ENCODE data around the gene THSD4.

Gene THSD4

GRCh38 chr15:71565631-71566160, 450.4 kb downstream of the THSD4 start:
- Histone ChIP-seq H3K4me1 (ENCODE audit: control insufficient read depth in 1 of 2, insufficient read depth in 2 of 2, low read length in 2 of 2) (no peaks in the 10 kb centered on the region), H3K27me3 (ENCODE audit: low read depth, low read length) (no peaks in the 10 kb centered on the region), H3K36me3 (ENCODE audit: control insufficient read depth in 1 of 2, insufficient read depth in 2 of 2, low read length in 2 of 2) (no peaks in the 10 kb centered on the region), H3K9me3 (ENCODE audit: control insufficient read depth in 1 of 2, low read length in 2 of 2) (no peaks in the 10 kb centered on the region), H3K4me3 (ENCODE audit: low read depth in 1 of 2, low read length in 2 of 2) (no peak overlapping the region), H3K27ac (ENCODE audit: low read length) (no peak overlapping the region)

GRCh38 chr15:71566226-71566625, 451.0 kb downstream of the THSD4 start:
- H3K27ac ChIP-seq (ENCODE audit: low read length): no peak overlapping the region
- no peaks in the 10 kb centered on the region for H3K9me3 ChIP-seq (ENCODE audit: control insufficient read depth in 1 of 2, low read length in 2 of 2)
- H3K4me1 ChIP-seq (ENCODE audit: control insufficient read depth in 1 of 2, insufficient read depth in 2 of 2, low read length in 2 of 2): no peaks in the 10 kb centered on the region
- no peaks in the 10 kb centered on the region for H3K27me3 ChIP-seq (ENCODE audit: low read depth, low read length)
- no peak overlapping the region for H3K4me3 ChIP-seq (ENCODE audit: low read depth in 1 of 2, low read length in 2 of 2)
- H3K36me3 ChIP-seq (ENCODE audit: control insufficient read depth in 1 of 2, insufficient read depth in 2 of 2, low read length in 2 of 2): no peaks in the 10 kb centered on the region

- Histone ChIP-seq H3K9me3 (ENCODE audit: control insufficient read depth in 1 of 2, low read length in 2 of 2) (no peaks in the 10 kb centered on the region), H3K27me3 (ENCODE audit: low read depth, low read length) (no peaks in the 10 kb centered on the region), H3K4me3 (ENCODE audit: low read depth in 1 of 2, low read length in 2 of 2) (no peak overlapping the region), H3K4me1 (ENCODE audit: control insufficient read depth in 1 of 2, insufficient read depth in 2 of 2, low read length in 2 of 2) (no peaks in the 10 kb centered on the region), H3K36me3 (ENCODE audit: control insufficient read depth in 1 of 2, insufficient read depth in 2 of 2, low read length in 2 of 2) (no peaks in the 10 kb centered on the region), H3K27ac (ENCODE audit: low read length) (no peak overlapping the region)
Measured at GRCh38 chr15:71567173-71567572, 451.9 kb downstream of the THSD4 start.

GRCh38 chr15:71568227-71568626, 453.0 kb downstream of the THSD4 start:
- no peaks in the 10 kb centered on the region for H3K9me3 ChIP-seq (ENCODE audit: control insufficient read depth in 1 of 2, low read length in 2 of 2)
- H3K36me3 ChIP-seq (ENCODE audit: control insufficient read depth in 1 of 2, insufficient read depth in 2 of 2, low read length in 2 of 2): no peaks in the 10 kb centered on the region
- no peaks in the 10 kb centered on the region for H3K4me1 ChIP-seq (ENCODE audit: control insufficient read depth in 1 of 2, insufficient read depth in 2 of 2, low read length in 2 of 2)
- no peaks in the 10 kb centered on the region for H3K27me3 ChIP-seq (ENCODE audit: low read depth, low read length)
- H3K4me3 ChIP-seq (ENCODE audit: low read depth in 1 of 2, low read length in 2 of 2): no peak overlapping the region
- H3K27ac ChIP-seq (ENCODE audit: low read length): no peak overlapping the region

- no peaks in the 10 kb centered on the region for H3K36me3 ChIP-seq (ENCODE audit: control insufficient read depth in 1 of 2, insufficient read depth in 2 of 2, low read length in 2 of 2)
Measured at GRCh38 chr15:71570736-71571135, 455.5 kb downstream of the THSD4 start.

GRCh38 chr15:71571641-71572040, 456.4 kb downstream of the THSD4 start:
- Histone ChIP-seq H3K27ac (ENCODE audit: low read length) (no peak overlapping the region), H3K4me1 (ENCODE audit: control insufficient read depth in 1 of 2, insufficient read depth in 2 of 2, low read length in 2 of 2) (no peaks in the 10 kb centered on the region), H3K27me3 (ENCODE audit: low read depth, low read length) (no peaks in the 10 kb centered on the region), H3K9me3 (ENCODE audit: control insufficient read depth in 1 of 2, low read length in 2 of 2) (no peaks in the 10 kb centered on the region), H3K4me3 (ENCODE audit: low read depth in 1 of 2, low read length in 2 of 2) (no peak overlapping the region), H3K36me3 (ENCODE audit: control insufficient read depth in 1 of 2, insufficient read depth in 2 of 2, low read length in 2 of 2) (no peaks in the 10 kb centered on the region)

More at GRCh38 chr15:71570736-71571135, 455.5 kb downstream of the THSD4 start:
- H3K4me3 ChIP-seq (ENCODE audit: low read depth in 1 of 2, low read length in 2 of 2): no peak overlapping the region
- no peaks in the 10 kb centered on the region for H3K4me1 ChIP-seq (ENCODE audit: control insufficient read depth in 1 of 2, insufficient read depth in 2 of 2, low read length in 2 of 2)
- no peak overlapping the region for H3K27ac ChIP-seq (ENCODE audit: low read length)
- no peaks in the 10 kb centered on the region for H3K9me3 ChIP-seq (ENCODE audit: control insufficient read depth in 1 of 2, low read length in 2 of 2)
- no peaks in the 10 kb centered on the region for H3K27me3 ChIP-seq (ENCODE audit: low read depth, low read length)

GRCh38 chr15:71572452-71573053, 457.3 kb downstream of the THSD4 start:
- Histone ChIP-seq H3K36me3 (ENCODE audit: control insufficient read depth in 1 of 2, insufficient read depth in 2 of 2, low read length in 2 of 2) (no peaks in the 10 kb centered on the region), H3K27ac (ENCODE audit: low read length) (no peak overlapping the region)

GRCh38 chr15:71573599-71573998, 458.3 kb downstream of the THSD4 start:
- Histone ChIP-seq H3K4me3 (ENCODE audit: low read depth in 1 of 2, low read length in 2 of 2) (no peak overlapping the region), H3K27me3 (ENCODE audit: low read depth, low read length) (no peaks in the 10 kb centered on the region), H3K27ac (ENCODE audit: low read length) (no peak overlapping the region), H3K9me3 (ENCODE audit: control insufficient read depth in 1 of 2, low read length in 2 of 2) (no peaks in the 10 kb centered on the region), H3K36me3 (ENCODE audit: control insufficient read depth in 1 of 2, insufficient read depth in 2 of 2, low read length in 2 of 2) (no peaks in the 10 kb centered on the region), H3K4me1 (ENCODE audit: control insufficient read depth in 1 of 2, insufficient read depth in 2 of 2, low read length in 2 of 2) (no peaks in the 10 kb centered on the region)

More at GRCh38 chr15:71572452-71573053, 457.3 kb downstream of the THSD4 start:
- Histone ChIP-seq H3K27me3 (ENCODE audit: low read depth, low read length) (no peaks in the 10 kb centered on the region), H3K4me3 (ENCODE audit: low read depth in 1 of 2, low read length in 2 of 2) (no peak overlapping the region), H3K9me3 (ENCODE audit: control insufficient read depth in 1 of 2, low read length in 2 of 2) (no peaks in the 10 kb centered on the region), H3K4me1 (ENCODE audit: control insufficient read depth in 1 of 2, insufficient read depth in 2 of 2, low read length in 2 of 2) (no peaks in the 10 kb centered on the region)

GRCh38 chr15:71575474-71576045, 460.3 kb downstream of the THSD4 start:
- Histone ChIP-seq H3K27me3 (ENCODE audit: low read depth, low read length) (no peaks in the 10 kb centered on the region), H3K27ac (ENCODE audit: low read length) (no peak overlapping the region), H3K9me3 (ENCODE audit: control insufficient read depth in 1 of 2, low read length in 2 of 2) (no peaks in the 10 kb centered on the region), H3K4me1 (ENCODE audit: control insufficient read depth in 1 of 2, insufficient read depth in 2 of 2, low read length in 2 of 2) (no peaks in the 10 kb centered on the region), H3K36me3 (ENCODE audit: control insufficient read depth in 1 of 2, insufficient read depth in 2 of 2, low read length in 2 of 2) (no peaks in the 10 kb centered on the region), H3K4me3 (ENCODE audit: low read depth in 1 of 2, low read length in 2 of 2) (no peak overlapping the region)

- H3K27ac ChIP-seq (ENCODE audit: low read length): no peak overlapping the region
- no peaks in the 10 kb centered on the region for H3K9me3 ChIP-seq (ENCODE audit: control insufficient read depth in 1 of 2, low read length in 2 of 2)
- H3K4me3 ChIP-seq (ENCODE audit: low read depth in 1 of 2, low read length in 2 of 2): no peak overlapping the region
- H3K36me3 ChIP-seq (ENCODE audit: control insufficient read depth in 1 of 2, insufficient read depth in 2 of 2, low read length in 2 of 2): no peaks in the 10 kb centered on the region
- H3K27me3 ChIP-seq (ENCODE audit: low read depth, low read length): no peaks in the 10 kb centered on the region
- no peaks in the 10 kb centered on the region for H3K4me1 ChIP-seq (ENCODE audit: control insufficient read depth in 1 of 2, insufficient read depth in 2 of 2, low read length in 2 of 2)
Measured at GRCh38 chr15:71577071-71577470, 461.8 kb downstream of the THSD4 start.

GRCh38 chr15:71581398-71581930, 466.2 kb downstream of the THSD4 start:
- no peaks in the 10 kb centered on the region for H3K36me3 ChIP-seq (ENCODE audit: control insufficient read depth in 1 of 2, insufficient read depth in 2 of 2, low read length in 2 of 2)
- H3K4me1 ChIP-seq (ENCODE audit: control insufficient read depth in 1 of 2, insufficient read depth in 2 of 2, low read length in 2 of 2): no peaks in the 10 kb centered on the region
- no peak overlapping the region for H3K4me3 ChIP-seq (ENCODE audit: low read depth in 1 of 2, low read length in 2 of 2)
- no peaks in the 10 kb centered on the region for H3K27me3 ChIP-seq (ENCODE audit: low read depth, low read length)
- peaks cover 4 to 15% of the 10 kb centered on the region in 2 donors for H3K9me3 ChIP-seq (ENCODE audit: control insufficient read depth in 1 of 2, low read length in 2 of 2)
- no peak overlapping the region for H3K27ac ChIP-seq (ENCODE audit: low read length)
